GM21737 (cell line): Measurements from ENCODE around the gene DENND5B.
"Not testable (repeated sequence)": the region's sequence is repeated elsewhere in the genome, so short reads cannot be mapped to it uniquely, and the experiment has no call there.

ENCODE experiments used
- ATAC-seq: cut with Tn5 transposase; IDR thresholded peaks from one replicate; pipeline ENCODE4 v1.9.1; 2021; ENCODE audit warnings: mild to moderate bottlenecking, moderate library complexity; ENCODE audit not compliant: unreplicated experiment

Gene DENND5B

DNA sequence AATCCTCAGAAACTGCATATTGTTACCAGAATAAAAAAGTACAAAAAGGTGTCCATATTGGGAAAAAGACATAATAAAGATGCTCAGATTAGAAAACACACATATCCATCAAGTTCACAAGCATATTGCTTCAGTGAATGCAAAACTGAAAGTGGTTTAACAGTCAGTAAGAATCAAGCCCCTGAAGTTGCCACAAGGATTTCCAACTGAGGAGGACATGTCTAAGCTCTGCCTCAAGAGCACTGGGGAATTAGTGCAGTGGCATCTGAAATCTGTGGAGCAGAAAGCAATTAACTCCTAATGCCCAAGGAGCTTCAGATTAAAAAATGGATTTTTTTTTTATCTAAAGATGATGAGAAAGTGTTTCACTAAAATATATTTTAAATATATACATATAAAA lies 113.2 kb downstream of the DENND5B start:
- no peak for ATAC-seq

DNA sequence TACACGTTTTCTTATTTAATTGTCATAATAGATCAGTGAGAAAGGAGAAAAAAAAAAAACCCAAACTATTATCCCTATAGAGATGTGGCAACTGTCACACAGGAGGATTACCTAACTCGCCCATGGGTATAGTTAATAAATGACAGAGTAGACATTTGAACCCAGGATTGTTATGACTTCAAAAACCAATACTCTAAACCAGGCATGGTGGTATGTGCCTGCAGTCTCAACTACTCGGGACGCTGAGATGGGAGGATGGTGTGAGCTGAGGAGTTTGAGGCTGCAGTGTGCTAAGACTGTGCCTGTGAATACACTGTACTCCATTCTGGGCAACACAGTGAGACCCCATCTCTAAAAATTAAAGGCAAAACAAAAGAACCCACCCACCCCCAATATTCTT lies 114.5 kb downstream of the DENND5B start:
- ATAC-seq = no peak

DNA sequence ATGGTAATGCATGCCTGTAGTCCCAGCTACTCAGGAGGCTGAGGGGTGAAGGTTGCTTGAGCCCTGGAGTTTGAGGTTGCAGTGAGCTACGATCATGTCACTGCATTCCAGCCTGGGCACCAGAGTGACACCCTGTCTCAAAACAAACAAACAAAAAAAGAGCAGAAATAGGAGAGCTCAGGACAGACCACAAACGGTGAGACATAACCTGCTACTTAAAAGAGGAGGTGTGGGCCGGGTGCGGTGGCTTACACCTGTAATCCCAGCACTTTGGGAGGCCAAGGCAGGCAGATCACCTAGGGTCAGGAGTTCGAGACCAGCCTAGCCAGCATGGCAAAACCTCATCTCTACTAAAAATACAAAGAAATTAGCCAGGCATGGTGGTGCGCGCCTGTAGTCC lies 115.3 kb downstream of the DENND5B start:
- ATAC-seq = not testable (repeated sequence)

DNA sequence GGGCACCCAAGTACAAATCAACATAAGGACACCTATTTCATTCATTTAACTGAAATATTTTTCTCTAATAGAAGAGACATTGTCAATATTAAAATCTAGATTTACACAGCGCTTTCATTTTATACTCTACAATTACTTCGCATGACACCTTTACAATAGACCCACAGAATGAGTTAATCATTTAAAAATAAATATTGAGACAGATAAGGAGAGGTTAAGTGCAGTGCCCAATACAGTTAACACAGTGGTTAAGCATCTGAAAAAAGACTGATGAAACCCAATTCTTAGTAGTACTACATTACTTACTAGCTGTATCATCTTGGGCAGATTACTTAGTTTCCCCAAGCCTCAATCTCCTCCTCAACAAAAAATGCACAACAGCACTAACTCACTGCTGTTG lies 116.2 kb downstream of the DENND5B start:
- no peak for ATAC-seq

DNA sequence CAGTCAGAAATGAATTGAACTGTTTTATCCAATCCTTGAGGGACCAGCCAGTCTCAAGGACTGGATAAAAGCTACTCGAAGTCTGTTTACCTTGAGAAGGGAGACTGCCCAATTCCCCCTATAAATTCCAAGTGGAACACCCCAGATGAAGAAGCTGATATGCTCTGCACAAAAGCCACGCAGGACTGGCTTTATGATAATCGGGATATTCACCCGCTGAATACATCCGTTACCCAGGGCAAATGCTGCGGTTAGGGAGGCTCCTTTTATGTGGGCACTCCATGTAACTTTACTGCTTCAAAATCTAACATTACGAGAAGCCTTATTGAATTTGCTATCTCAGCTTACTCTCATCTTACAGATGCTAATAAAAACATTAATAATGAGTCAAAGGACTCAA lies 119.1 kb downstream of the DENND5B start:
- ATAC-seq = no peak

DNA sequence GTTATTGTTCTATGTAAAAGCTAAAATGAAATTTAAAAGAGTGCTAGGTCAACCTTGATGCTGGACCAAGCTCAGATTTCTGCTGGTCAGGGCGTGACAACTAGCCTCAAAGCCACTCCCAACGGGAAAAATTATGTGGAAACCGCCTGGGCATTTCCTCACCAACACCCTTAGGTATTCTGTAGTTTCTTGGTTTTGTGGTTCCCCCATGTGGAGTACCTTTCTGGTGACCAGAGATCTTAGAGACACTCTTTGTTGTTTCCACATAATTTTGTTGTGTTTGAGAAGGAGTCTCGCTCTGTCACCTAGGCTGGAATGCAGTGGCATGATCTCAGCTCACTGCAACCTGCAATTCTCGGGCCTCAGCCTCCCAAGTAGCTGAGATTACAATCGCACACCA lies 119.9 kb downstream of the DENND5B start:
- ATAC-seq = no peak

DNA sequence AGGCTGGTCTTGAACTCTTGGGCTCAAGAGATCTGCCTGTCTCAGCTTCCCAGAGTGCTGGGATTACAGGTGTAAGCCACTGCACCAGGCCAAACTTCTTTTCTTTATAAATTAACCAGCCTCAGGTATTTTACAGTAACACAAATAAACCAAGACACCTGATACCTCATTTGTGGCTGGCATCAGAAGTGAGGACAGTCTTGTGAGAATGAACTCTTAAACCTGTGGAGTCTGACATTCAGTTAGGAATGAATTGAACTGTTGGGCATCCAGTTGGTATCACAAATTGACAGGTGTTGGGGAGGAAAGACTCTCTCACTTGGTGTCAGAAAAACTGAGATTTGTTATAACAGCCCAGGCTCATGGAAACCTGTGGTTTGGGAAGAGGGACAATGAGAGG lies 120.5 kb downstream of the DENND5B start:
- ATAC-seq = no peak

DNA sequence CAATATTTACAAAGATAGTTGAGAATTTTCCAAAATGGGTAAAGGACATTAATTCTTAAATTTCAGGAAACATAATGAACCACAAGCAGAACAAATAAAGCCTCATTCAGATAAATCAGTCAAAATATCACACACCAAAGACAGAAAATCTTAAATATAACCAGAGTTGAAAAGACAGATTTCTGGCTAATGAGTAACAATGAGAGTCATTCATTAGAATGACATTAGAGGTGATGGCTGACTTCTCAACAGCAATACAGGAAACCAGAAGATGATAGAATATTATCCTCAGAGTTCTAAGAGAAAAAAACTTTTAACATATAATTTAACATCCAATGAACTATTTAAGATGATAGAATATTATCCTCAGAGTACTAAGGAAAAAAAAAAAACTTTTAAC lies 124.2 kb downstream of the DENND5B start:
- no peak for ATAC-seq

DNA sequence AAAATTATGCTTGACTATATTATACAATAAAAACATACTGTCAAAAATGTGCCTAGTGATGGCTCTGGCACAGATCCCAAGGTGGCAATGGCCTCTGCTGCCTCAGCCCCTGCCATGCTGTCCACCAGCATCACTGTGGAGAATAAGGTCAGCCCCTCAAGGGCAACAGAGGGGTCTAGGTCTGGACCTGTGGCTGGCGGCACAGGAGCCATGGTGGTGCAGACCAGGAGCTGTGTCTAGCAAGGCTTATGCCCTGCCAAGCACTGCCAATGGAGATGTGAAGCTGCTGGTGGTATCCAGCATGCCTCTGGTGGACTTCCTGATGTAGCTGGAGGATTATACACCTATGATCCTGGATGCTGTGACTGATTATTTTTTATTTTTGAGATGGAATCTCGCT lies 125.9 kb downstream of the DENND5B start:
- no peak for ATAC-seq

DNA sequence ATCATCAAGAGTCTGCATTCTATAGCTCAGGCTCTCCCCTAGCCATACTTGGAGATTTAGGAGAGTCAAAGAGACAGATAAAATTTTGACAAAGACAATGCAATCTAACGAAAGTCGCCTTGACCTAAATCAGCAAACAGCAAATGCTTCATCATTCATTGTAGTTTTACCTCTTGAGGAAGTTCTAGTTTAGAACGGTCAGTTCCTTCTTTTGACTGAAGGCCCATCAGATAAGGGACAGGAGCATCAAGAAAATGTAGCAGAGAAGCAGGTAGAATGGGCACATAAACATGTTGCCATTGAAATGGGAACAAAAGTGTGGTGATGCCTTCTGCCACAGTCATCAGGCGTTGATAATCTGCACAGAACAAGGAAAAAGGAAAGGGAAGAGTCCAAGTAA lies 130.9 kb downstream of the DENND5B start:
- ATAC-seq = no peak

DNA sequence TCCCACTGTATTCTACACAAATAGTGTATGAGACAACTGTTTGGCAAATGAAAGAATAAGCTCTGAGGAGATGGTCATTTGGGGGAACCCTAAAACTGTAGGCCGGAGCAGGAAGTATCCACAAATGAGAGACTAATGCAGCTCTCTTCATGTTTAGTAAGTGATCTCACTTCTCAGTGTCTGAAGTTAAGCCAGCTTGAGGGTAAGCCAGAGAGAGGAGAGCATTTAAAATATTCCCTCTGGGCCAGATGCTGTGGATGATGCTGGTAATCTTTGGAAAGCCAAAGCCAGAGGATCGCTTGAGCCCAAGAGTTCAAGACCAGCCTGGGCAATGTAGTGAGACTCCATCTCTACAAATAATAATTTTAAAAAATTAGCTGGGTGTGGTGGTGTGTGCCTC lies 134.4 kb downstream of the DENND5B start:
- ATAC-seq = no peak

DNA sequence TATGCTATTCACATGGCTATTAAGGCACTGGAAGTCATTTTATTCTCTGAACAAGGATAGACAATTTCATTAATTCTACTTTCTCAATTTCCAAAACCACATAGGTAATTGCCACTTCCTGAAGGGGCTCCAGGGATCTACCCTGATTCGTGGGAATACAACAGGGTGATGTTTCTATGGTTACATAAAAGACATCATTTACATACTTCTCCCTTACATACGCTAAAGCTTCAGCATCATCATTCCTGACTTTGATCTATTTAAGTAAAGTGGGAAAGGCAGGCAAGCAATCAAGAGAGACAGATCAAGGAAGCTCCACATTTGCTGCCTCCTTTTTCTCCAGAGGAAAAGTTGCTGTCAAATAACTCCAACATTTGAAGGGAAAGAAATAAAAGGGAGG lies 146.2 kb downstream of the DENND5B start:
- ATAC-seq = no peak

DNA sequence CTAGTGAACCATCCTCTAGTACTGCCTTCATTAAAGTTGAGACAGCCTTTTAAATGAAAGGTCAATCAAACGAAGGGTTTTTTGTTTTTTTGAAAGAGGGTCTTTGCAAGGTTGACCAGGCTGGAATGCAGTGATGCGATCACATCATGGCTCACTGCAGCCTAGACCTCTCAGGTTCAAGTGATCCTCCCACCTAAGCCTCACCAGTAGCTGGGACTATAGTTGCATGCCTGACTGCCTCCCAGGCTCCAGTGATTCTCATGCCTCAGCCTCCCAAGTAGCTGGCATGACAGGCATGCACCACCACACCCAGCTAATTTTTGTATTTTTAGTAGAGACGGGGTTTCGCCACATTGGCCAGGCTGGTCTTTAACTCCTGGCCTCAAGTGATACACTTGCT lies 150.3 kb downstream of the DENND5B start:
- ATAC-seq = no peak

DNA sequence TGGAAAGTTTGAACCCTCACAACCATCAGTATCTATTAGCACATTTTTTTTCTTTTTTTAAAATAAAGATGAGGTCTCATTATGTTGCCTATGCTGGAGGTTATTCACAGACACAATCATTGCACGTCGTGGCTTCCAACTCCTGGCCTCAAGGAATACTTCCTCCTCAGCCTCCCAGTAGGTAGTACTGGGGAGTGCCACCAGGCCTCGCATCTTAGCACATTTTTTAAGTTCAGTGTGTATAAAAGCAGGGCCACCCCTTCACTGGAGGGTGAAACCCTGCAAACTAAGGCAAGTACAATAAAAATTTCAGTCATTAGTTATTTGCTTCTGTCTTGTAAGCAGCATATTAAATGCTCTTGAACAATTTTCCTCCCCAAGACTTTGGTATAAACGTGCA lies 150.8 kb downstream of the DENND5B start:
- no peak for ATAC-seq

DNA sequence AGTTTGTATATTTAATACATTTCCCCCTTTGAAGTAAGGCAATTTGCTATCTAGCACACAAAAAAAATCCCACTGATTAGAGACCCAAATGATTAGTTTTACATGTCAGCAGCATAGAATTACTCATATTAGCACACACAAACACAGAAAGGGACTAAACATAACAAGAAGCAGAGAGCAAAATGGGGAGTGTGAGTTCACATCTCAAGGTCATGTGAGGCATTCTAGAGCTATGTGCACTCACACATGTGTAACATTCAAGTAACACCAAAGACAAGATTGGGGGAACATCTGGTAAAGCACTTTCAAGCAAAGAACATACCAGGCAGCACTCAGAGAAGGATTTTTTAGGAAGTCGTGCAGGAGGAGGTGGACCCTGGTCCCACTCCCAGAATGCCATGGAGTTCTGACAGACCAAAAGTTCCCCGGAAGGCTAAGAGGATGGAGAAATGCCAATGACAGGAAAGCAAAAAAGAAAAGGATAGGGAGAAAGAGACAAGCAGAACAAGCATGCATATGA lies 159.2 kb downstream of the DENND5B start:
- no peak for ATAC-seq

DNA sequence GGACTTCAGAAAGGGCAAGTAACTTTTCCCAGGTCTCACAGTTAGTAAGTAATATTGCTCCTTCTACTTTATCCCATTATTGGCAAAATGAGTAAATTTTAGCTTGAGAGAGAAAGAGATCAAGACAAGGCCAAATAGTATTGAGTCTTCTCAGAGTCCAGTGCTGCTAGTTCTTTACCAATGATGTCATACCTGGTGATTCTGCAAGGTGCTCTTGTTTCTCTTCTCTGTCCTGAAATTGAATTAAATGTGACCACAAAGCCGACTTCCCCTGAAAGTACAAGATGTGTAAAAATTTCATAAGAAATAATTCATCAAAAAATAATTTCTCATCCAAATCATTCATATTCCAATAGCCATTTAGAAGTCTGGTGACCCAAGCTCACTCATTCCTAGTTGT lies 167.5 kb downstream of the DENND5B start:
- no peak for ATAC-seq

DNA sequence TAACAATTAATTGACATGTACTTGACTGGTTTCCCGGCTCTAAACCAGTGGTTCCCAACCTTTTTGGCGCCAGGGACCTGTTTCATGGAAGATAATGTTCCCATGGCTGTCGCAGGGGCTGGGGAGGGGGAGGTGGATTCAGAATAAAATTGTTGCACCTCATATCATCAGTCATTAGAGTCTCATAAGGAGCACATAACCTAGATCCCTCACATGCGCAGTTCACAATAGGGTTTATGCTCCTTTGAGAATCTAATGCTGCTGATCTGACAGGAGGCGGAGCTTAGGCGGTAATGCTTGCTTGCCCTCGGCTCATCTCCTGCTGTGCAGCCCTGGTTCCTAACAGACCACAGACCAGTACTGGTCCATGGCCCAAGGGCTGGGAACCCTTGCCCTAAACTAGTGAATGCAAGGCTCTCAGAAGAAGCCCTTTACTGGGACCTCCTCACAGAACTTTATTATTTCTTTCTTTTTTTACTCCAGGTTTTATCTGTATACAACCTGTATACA lies 178.6 kb downstream of the DENND5B start:
- no peak for ATAC-seq

DNA sequence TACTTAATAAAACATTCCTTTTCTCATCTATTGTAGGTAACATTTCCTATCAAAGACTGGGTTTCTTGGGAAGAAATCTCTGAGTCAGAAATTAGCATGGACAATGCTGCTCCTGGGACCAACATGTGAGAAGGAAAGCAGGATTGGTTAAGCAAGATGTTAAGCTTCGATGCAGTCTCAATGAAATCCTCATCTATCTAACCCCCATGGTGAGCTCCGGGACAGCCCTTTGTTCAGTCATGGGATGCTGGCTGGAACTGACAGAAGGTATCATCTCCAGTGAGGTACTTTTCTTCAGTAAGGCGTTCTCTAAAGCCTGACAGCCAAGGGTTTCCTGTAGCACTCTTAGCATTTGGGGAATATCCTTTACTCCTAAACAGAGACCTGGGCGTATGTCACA lies 182.2 kb downstream of the DENND5B start:
- no peak for ATAC-seq

DNA sequence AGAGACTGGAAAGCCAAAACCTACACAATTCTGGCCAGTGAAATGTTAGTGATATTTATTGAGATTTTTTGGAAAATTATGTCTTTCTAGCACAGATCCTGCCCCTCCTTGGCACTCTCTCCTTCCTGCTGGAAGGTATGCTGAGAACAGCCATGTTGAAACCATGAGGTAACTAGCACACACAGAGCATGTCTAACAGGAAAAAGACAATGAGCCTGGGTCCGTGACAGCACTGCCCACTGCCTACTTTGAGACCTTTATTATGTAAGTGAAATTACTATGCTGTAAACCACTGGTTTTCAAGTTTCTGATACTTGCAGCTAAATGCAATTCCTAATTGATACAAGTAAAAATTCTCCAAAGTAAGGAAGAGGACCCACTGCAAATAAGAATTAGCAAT lies 183.4 kb downstream of the DENND5B start:
- no peak for ATAC-seq

DNA sequence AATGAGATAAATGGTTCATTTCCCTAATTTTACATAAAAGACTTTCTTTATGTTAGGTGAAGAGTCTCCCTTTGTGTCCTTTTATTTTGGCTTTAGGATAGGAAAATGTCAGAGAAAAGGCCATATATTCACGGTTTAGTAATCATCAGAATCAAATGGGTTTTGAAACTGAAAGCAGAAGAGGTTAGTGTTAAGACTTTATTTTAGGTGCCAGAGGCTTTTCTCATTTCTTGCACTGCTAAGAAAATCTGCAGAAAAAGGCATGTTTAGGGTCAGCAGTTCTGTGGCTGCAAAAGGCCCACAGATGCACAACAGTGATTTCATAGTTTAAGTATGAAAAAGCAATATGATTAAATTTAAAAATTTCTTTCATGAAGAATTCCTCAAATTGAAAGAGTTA lies 184.6 kb downstream of the DENND5B start:
- peak; percentile 66 for ATAC-seq

DNA sequence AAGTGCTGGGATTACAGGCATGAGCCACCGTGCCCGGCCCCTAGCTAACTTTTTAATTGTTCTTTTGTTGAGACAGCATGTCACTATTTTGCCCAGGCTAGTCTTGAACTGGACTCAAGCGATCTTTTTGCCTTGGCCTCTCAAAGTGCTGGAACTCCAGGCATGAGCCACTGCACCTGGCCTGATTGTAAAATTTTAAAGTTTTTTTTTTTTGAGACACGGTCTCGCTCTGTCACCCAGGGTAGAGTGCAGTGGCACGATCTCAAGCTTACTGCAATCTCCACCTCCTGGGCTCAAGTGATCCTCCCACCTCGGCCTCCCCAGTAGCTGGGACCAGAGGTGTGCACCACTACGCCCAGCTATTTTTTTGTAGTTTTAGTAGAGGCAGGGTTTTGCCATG lies 185.9 kb downstream of the DENND5B start:
- ATAC-seq = no peak

DNA sequence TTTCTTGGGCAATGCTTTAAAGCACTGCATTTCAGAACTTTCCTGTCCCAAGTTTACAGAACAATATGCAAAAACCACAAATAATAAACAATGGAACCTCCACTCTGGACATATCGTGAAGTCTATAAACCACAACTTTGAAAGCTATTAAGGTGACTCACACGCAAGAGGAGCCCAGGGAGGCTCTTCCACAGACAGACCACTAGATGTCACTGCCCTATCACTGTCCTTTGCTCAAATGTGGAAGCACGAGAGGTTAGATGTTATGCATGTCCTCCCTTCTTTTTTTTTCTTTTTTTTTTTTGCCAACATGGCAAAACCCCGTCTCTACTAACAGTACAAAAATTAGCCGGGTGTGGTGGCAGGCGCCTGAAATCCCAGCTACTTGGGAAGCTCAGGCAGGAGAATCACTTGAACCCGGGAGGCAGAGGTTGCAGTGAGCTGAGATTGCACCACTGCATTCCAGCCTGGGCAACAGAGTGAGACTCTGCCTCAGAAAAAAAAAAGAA lies 187.8 kb downstream of the DENND5B start:
- peak; percentile 82 for ATAC-seq

DNA sequence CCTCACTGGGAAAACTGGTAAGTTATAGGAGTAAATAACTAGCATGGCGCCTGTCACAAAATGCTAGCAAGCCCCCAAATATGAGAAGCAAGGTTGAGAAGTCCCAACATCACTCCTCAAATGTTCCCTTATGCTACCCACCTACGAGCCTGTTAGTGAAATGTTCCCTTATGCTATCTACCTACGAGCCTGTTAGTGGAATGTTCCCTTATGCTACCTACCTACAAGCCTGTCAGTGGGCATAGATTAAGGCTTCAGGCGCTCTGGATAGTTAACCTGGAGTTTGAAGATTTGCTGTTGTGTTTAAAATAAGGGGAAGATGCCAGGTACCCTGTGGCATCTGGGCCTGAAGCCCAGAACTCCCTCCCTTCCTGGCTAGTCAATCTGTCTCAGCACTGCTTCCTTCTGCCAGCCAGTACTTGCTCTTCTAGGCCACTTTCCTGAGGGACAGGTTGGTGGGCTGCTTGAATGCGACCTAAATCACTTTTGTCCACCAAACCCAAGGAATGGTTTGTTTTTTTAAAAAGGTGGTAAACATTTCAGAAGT lies 197.9 kb downstream of the DENND5B start:
- ATAC-seq = no peak
